Measurements from ENCODE around the gene LRRC4C. TPM values are rescaled to one million over a fixed set of nuclear protein-coding genes. Genes with fewer than 3 reads are reported as not detected.

LRRC4C gene
- total RNA-seq, 1 donor from 2014 or later: not detected

DNA sequence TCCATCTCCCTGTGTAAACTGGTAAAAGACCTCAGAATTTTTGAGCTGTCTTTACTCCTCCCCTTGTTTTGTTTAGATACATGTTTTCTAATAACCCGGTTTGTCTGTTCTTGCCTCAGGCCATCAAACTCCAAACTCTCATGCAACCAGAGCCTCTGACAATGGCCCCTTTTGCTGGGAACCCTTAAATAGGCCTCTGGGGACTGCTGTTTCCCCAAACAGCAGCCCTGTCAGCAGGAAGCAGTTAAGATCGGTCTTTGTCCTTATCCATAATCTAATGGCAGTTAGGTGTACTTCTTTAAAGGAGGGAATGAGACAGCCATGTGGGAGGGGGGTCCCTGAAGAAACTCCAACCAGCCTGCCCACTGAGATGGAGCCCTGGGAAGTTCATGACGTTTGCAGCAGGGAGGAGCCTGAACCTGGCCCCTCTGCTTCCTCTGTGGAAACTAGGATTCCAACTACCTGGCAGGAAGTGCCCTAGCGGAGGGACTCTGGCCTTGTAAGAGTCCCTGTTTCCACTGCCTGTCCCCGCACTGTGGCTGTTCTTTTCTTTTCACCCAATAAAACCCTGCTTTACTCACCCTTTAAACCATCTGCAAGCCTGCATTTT is 1354.4 kb downstream of the LRRC4C start:
- peaks cover 33% of the 10 kb centered on the region for H3K9me3 Mint-ChIP-seq
- DNase-seq (ENCODE audit: low spot score): no peak

DNA sequence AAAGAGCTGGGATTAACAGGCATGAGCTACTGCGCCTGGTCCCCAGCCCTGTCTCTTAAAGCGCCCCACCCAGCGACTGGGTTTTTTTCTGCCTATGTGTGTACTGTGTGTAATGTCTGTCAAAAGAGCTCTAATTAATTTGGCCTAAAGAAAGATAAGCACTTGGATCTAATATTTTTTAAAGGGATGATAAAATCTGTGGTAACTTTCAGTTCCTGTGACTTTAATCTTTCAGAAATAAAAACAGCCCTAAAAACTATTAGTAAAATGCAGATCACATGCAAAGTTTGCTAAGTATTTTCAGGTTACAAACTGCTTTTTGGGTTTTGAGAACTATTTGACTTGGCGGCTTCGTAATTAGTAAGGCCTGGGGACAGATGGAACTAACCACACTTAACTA is 1358.7 kb downstream of the LRRC4C start:
- Mint-ChIP-seq H3K27ac (no peak overlapping the region), H3K36me3 (ENCODE audit: low read depth) (no peaks in the 10 kb centered on the region), H3K4me3 (ENCODE audit: low read depth) (no peak overlapping the region), H3K9me3 (peaks cover 43% of the 10 kb centered on the region), H3K27me3 (ENCODE audit: low read depth) (no peaks in the 10 kb centered on the region), H3K4me1 (ENCODE audit: low read depth) (no peaks in the 10 kb centered on the region)
- intact Hi-C loops (cut with micrococcal nuclease): no loop called here
- DNase-seq (ENCODE audit: low spot score): no peak

More for the DNA sequence above, 1354.4 kb downstream of the LRRC4C start:
- no peaks in the 10 kb centered on the region for H3K27me3 Mint-ChIP-seq (ENCODE audit: low read depth)
- no peaks in the 10 kb centered on the region for H3K4me1 Mint-ChIP-seq (ENCODE audit: low read depth)
- H3K36me3 Mint-ChIP-seq (ENCODE audit: low read depth): no peaks in the 10 kb centered on the region
- no peak overlapping the region for H3K4me3 Mint-ChIP-seq (ENCODE audit: low read depth)
- intact Hi-C loops (cut with micrococcal nuclease): no loop called here
- no peak overlapping the region for H3K27ac Mint-ChIP-seq

DNA sequence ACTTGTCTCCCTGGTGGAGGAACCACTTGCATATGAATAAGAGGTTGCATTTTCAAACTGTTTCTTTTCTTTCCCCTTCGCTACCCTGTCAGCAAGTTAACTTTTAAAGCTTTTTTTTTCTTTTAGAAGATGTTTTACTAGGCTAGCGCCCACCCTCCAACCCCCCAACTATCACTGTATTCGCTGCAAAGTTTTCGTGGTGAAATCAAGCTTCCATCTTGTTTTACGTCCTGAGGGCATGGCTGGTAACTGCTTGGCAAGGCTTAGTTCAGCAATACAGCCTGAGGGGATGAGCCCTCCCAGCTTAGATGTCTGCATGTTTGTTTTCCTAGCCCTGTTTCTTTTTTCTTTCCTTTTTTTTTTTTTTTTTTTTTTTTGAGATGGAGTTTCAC is 1359.3 kb downstream of the LRRC4C start:
- no peak overlapping the region for H3K4me3 Mint-ChIP-seq (ENCODE audit: low read depth)
- H3K27me3 Mint-ChIP-seq (ENCODE audit: low read depth): no peaks in the 10 kb centered on the region
- H3K27ac Mint-ChIP-seq: no peak overlapping the region
- DNase-seq (ENCODE audit: low spot score): no peak
- intact Hi-C loops (cut with micrococcal nuclease): no loop called here
- no peaks in the 10 kb centered on the region for H3K36me3 Mint-ChIP-seq (ENCODE audit: low read depth)
- no peaks in the 10 kb centered on the region for H3K4me1 Mint-ChIP-seq (ENCODE audit: low read depth)
- peaks cover 42% of the 10 kb centered on the region for H3K9me3 Mint-ChIP-seq

DNA sequence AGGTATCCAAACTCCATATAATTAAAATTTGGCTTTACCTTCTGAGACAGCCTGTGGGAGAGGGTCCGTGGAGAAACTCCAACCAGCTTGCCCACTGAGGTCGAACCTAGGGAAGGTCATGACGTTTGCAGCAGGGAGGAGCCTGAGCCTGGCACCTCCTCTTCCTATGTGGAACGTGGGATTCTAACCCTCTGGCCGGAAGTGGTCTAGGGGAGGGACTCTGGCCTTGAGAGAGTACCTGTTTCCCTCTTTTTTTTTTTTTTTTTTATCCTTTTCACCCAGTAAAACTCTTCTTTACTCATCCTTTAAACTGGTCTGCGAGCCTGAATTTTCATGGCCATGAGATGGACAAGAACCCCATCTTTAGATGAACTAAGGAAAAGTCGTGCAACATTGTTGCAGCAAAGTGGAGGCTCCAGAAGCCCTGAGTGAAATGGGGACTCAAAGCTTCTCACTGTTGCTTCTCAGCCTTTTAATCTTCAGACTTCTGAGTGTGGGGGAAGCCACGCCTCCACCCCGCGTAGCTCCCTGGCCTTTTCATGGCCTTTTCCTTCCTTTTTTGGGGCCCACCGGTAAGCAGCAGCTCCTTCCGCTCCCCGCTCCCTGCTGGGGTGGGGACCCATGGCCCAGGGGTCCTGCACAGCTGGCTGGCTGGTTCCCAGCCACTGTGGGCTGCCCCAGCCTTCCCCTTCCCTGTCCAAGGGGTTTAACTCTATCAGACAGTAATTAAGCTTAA is 1359.9 kb downstream of the LRRC4C start:
- intact Hi-C loops (cut with micrococcal nuclease): no loop called here
- no peak for DNase-seq (ENCODE audit: low spot score)
- H3K4me3 Mint-ChIP-seq (ENCODE audit: low read depth): no peak overlapping the region
- H3K27ac Mint-ChIP-seq: no peak overlapping the region
- H3K4me1 Mint-ChIP-seq (ENCODE audit: low read depth): no peaks in the 10 kb centered on the region
- no peaks in the 10 kb centered on the region for H3K27me3 Mint-ChIP-seq (ENCODE audit: low read depth)
- no peaks in the 10 kb centered on the region for H3K36me3 Mint-ChIP-seq (ENCODE audit: low read depth)
- peaks cover 37% of the 10 kb centered on the region for H3K9me3 Mint-ChIP-seq

DNA sequence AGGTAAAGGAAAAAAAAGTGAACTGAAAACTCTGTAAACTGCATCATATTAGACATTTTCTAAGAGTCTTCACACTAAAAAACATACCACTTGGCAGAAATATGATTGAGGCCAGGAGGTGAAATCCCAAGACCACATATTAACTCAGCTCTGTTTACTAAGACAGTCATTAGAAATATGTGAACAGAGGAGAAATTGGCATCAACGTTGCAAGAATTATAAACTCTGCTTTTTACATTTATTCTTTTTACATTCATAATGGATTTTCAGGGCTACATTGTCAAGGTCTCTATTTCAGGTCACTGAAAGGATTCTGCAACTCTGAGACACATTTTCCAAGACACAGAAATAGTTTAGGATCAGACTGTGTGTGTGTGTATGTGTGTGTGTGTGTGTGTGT is 1364.0 kb downstream of the LRRC4C start:
- intact Hi-C loops (cut with micrococcal nuclease): no loop called here
- no peak overlapping the region for H3K4me3 Mint-ChIP-seq (ENCODE audit: low read depth)
- H3K27ac Mint-ChIP-seq: no peak overlapping the region
- peaks cover 31% of the 10 kb centered on the region for H3K9me3 Mint-ChIP-seq
- H3K36me3 Mint-ChIP-seq (ENCODE audit: low read depth): no peaks in the 10 kb centered on the region
- no peaks in the 10 kb centered on the region for H3K27me3 Mint-ChIP-seq (ENCODE audit: low read depth)
- DNase-seq (ENCODE audit: low spot score): no peak
- H3K4me1 Mint-ChIP-seq (ENCODE audit: low read depth): no peaks in the 10 kb centered on the region

DNA sequence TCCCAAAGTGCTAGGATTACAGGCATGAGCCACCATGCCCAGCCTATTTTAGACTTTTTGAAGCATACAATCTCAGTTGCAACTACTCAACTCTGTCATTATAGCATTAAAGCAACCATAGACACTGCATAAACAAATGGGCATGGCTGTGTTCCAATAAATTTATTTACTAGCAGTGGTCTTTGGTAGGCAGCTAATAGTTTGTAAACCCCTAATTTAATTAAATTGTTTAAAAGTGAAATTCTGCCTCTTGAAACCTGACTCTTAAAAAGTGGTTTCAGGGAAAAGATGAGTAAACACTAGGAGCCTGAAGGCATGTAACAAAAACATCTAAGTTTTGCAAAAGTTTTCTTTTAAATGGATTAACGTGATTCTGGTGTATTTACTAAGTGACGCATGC is 1364.5 kb downstream of the LRRC4C start:
- Mint-ChIP-seq H3K27me3 (ENCODE audit: low read depth) (no peaks in the 10 kb centered on the region), H3K27ac (no peak overlapping the region), H3K4me1 (ENCODE audit: low read depth) (no peaks in the 10 kb centered on the region), H3K4me3 (ENCODE audit: low read depth) (no peak overlapping the region), H3K9me3 (peaks cover 32% of the 10 kb centered on the region), H3K36me3 (ENCODE audit: low read depth) (no peaks in the 10 kb centered on the region)
- intact Hi-C loops (cut with micrococcal nuclease): no loop called here
- no peak for DNase-seq (ENCODE audit: low spot score)

DNA sequence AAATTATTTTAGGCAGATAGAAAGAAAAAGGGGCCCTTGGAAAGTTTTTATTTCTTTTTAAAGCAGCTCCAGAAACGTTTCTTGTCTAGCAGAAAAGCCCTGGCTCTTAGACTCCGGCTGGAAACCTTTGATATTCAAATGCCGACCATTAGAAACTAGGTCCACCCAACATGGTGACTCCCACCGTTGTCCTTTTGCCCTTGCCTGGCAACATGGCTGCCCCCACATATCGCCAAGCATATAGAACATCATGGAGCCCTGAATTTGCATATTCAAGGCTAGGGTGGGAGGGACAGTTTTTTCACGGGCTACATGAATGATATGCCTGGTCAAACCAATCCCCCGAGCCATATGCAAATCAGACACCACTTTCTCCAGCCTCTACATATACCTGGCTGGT is 1379.0 kb downstream of the LRRC4C start:
- intact Hi-C loops (cut with micrococcal nuclease): no loop called here
- no peak for DNase-seq (ENCODE audit: low spot score)
- Mint-ChIP-seq H3K9me3 (peaks cover 45% of the 10 kb centered on the region), H3K36me3 (ENCODE audit: low read depth) (no peaks in the 10 kb centered on the region), H3K27me3 (ENCODE audit: low read depth) (no peaks in the 10 kb centered on the region), H3K4me3 (ENCODE audit: low read depth) (no peak overlapping the region), H3K4me1 (ENCODE audit: low read depth) (no peaks in the 10 kb centered on the region), H3K27ac (no peak overlapping the region)
